Subcutaneous abdominal adipose tissue (tissue), 5 donors: ENCODE measurements around the gene ECD.

Experiments used
- H3K27ac ChIP-seq: one replicate; pipeline ENCODE4 v1.7.0; 2013; ENCODE audit warnings: low read depth, mild to moderate bottlenecking, inconsistent platforms, low read length, moderate library complexity
- H3K27me3 ChIP-seq, 5 donors: one replicate each; pipeline ENCODE4 v1.7.0; 2013; ENCODE audit warnings: low read length in 5 of 5, inconsistent platforms in 1 of 5; ENCODE audit not compliant: control insufficient read depth in 5 of 5, insufficient read depth in 4 of 5
- H3K36me3 ChIP-seq, 5 donors: one replicate each; pipeline ENCODE4 v1.7.0; 2013; ENCODE audit warnings: low read length in 5 of 5; ENCODE audit not compliant: control insufficient read depth in 5 of 5, insufficient read depth in 5 of 5
- H3K4me1 ChIP-seq, 5 donors: one replicate each; pipeline ENCODE4 v1.7.0; 2013; ENCODE audit warnings: low read length in 5 of 5, mild to moderate bottlenecking in 3 of 5, moderate library complexity in 1 of 5; ENCODE audit not compliant: control insufficient read depth in 5 of 5, insufficient read depth in 5 of 5
- H3K4me3 ChIP-seq, 5 donors: one replicate each; pipeline ENCODE4 v1.7.0; 2013; ENCODE audit warnings: low read length in 5 of 5, low read depth in 1 of 5
- H3K9ac ChIP-seq, 5 donors: one replicate each; pipeline ENCODE4 v1.7.0; 2013; ENCODE audit warnings: low read length in 5 of 5, mild to moderate bottlenecking in 4 of 5, moderate library complexity in 3 of 5
- H3K9me3 ChIP-seq, 5 donors: one replicate each; pipeline ENCODE4 v1.7.0; 2013; ENCODE audit warnings: low read length in 5 of 5; ENCODE audit not compliant: control insufficient read depth in 5 of 5
- donor health status: healthy.
- donor health status: healthy.
- donor health status: healthy.
- donor health status: healthy.
- donor health status: healthy.

Gene ECD

GRCh38 chr10:73093922-73094850, 73.6 kb downstream of the ECD start:
- Histone ChIP-seq H3K4me1 (peaks cover 2 to 26% (median 15%) of the 10 kb centered on the region in 5 donors), H3K27me3 (no peaks in the 10 kb centered on the region), H3K4me3 (peak overlapping the region in 3 of 5 donors; percentile 76 to 87 (median 81)), H3K36me3 (no peaks in the 10 kb centered on the region), H3K9ac (peak overlapping the region in 2 of 5 donors; percentile 84 to 97), H3K9me3 (no peaks in the 10 kb centered on the region), H3K27ac (peak overlapping the region; percentile 99)

DNA sequence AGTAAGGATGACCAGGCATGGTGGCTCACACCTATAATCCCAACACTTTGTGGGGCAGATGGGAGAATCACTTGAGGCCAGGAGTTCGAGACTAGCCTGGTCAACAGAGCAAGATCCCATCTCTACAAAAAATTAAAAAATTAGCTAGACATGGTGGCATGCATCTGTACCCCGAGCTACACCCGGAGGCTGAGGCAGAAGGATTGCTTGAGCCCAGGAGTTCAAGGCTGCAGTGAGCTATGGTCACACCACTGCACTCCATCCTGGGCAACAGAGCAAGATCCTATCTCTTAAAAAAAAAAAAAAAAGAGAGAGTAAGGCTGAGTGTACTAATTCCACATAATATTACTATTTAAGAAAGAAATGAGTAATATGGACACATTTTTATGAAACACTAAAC, 75.0 kb downstream of the ECD start:
- Histone ChIP-seq H3K4me1 (peaks cover 2 to 24% (median 15%) of the 10 kb centered on the region in 5 donors), H3K27ac (no peak overlapping the region), H3K27me3 (no peaks in the 10 kb centered on the region), H3K4me3 (no peak overlapping the region), H3K9ac (no peak overlapping the region), H3K9me3 (no peaks in the 10 kb centered on the region), H3K36me3 (no peaks in the 10 kb centered on the region)

GRCh38 chr10:73088304-73088703, 79.5 kb downstream of the ECD start:
- H3K27ac ChIP-seq = no peak overlapping the region
- no peaks in the 10 kb centered on the region for H3K27me3 ChIP-seq
- H3K9me3 ChIP-seq = no peaks in the 10 kb centered on the region
- H3K4me1 ChIP-seq = peaks cover 0 to 3% (median 2%) of the 10 kb centered on the region in 5 donors
- no peak overlapping the region for H3K4me3 ChIP-seq
- no peaks in the 10 kb centered on the region for H3K36me3 ChIP-seq
- H3K9ac ChIP-seq = no peak overlapping the region

DNA sequence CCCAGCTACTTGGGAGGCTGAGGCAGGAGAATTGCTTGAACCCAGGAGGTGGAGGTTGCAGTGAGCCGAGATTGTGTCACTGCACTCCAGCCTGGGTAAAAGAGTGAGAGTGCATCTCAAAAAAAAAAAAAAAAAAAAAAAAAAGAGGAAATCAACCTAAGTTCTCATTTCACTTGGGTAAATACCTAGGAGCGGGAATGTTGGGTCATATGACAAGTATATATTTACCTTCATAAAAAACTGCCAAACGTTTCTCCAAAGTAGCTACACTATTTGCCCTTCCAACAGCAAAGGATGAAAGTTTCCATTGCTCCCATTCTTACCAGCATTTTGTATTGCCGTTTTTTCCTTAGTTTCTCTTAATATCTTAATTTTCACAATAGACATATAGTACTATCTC, 81.0 kb downstream of the ECD start:
- H3K36me3 ChIP-seq = no peaks in the 10 kb centered on the region
- H3K27ac ChIP-seq = no peak overlapping the region

DNA sequence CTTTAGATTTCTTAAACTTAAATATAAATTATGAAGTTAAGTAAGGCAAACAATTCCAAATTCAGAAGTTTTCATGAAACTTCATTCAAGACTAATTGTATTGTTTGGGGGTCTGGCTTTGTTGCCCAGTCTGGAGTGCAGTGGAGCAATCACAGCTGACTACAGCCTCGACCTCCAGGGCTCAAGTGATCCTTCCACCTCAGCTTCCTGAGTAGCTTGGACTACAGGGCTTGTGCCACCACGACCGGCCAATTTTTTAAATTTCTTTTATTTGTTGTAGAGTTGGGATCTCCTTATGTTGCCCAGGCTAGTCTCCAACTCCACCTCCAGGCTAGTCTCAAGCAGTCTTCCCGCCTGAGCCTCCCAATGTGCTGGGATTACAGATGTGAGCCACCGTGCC, 83.6 kb downstream of the ECD start:
- H3K4me1 ChIP-seq = peaks cover 0 to 7% (median 5%) of the 10 kb centered on the region in 5 donors
- H3K9ac ChIP-seq = no peak overlapping the region
- H3K27me3 ChIP-seq = no peaks in the 10 kb centered on the region
- H3K4me3 ChIP-seq = no peak overlapping the region
- no peaks in the 10 kb centered on the region for H3K9me3 ChIP-seq
- no peaks in the 10 kb centered on the region for H3K36me3 ChIP-seq
- H3K27ac ChIP-seq = no peak overlapping the region

More for the DNA sequence above, 81.0 kb downstream of the ECD start:
- Histone ChIP-seq H3K4me1 (peaks cover 0 to 7% (median 5%) of the 10 kb centered on the region in 5 donors), H3K9me3 (no peaks in the 10 kb centered on the region), H3K9ac (no peak overlapping the region), H3K4me3 (no peak overlapping the region), H3K27me3 (no peaks in the 10 kb centered on the region)
